Measurements from ENCODE around the gene HYOU1.

Gene HYOU1

DNA sequence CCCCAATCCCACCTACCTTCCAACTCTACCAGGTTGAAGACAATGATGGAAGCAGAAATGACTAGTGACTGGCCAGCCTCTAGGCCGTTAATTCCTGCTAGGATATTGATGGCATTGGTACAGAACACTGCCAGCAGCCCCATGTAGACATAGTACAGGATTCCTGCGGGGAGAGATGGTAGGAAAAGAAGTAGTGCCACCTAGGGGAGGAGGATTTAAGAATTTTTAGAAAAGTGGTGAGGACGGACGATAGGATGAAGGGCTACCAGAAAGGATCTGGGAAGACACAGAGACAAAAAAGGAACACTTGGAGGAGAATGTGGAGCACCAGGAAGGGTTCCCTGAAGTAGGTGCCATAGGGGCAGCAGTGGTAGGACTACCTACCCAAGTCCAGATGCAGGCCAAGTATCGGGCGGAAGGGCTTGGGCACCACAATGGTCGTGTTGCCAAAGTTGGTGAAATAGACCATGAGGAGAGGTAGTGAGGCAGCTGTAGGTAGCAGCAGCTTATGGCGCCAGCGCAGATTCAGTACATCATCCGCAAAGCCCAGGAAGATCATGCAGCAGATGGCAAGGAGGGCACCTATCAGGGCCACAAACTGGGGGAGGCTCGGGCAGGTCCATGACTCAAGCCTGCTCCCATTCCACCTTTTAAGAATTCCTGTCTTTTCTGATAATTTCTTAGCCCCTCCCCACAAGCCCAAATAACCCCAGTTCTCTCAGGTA, 43.4 kb upstream of the HYOU1 start:
- Histone ChIP-seq H3K27me3 (no peaks in the 10 kb centered on the region), H3K4me1 (ENCODE audit: control insufficient read depth in 1 of 2, insufficient read depth in 1 of 2, low read depth in 1 of 2, low read length in 1 of 2) (peaks cover 36 to 38% of the 10 kb centered on the region in 2 experiments), H3K4me3 (ENCODE audit: low read depth in 1 of 2, low read length in 1 of 2) (peak overlapping the region; percentile 77 to 79), H3K27ac (peak overlapping the region; percentile 81), H3K9me3 (no peaks in the 10 kb centered on the region), H3K36me3 (no peaks in the 10 kb centered on the region)
- no peak for TF ChIP-seq CTCF (IDR thresholded peaks at IDR 0.05)

DNA sequence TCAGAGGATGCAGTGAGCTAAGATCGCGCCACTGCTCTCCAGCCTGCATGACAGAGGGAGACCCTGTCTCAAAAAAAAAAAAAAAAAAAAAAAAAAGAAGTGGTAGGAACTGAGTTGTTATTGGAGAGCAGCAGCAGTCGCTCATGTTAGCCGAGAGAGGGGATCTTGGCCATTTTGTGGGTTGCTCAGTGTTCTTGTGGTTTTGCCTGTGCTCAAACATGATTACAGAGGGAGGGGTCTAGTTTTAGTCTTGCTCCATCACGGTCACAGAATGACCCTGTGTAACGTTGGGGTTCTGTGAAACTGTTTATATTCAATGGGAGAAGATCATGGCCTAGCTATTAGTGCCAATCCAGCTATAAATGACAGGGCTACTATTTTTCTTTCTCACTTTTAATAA, 42.7 kb upstream of the HYOU1 start:
- no peak overlapping the region for H3K4me3 ChIP-seq (ENCODE audit: low read depth in 1 of 2, low read length in 1 of 2)
- H3K9me3 ChIP-seq = no peaks in the 10 kb centered on the region
- H3K27me3 ChIP-seq = no peaks in the 10 kb centered on the region
- no peaks in the 10 kb centered on the region for H3K36me3 ChIP-seq
- peaks cover 37 to 42% of the 10 kb centered on the region in 2 experiments for H3K4me1 ChIP-seq (ENCODE audit: control insufficient read depth in 1 of 2, insufficient read depth in 1 of 2, low read depth in 1 of 2, low read length in 1 of 2)
- TF ChIP-seq CTCF (IDR thresholded peaks at IDR 0.05) = no peak
- no peak overlapping the region for H3K27ac ChIP-seq

DNA sequence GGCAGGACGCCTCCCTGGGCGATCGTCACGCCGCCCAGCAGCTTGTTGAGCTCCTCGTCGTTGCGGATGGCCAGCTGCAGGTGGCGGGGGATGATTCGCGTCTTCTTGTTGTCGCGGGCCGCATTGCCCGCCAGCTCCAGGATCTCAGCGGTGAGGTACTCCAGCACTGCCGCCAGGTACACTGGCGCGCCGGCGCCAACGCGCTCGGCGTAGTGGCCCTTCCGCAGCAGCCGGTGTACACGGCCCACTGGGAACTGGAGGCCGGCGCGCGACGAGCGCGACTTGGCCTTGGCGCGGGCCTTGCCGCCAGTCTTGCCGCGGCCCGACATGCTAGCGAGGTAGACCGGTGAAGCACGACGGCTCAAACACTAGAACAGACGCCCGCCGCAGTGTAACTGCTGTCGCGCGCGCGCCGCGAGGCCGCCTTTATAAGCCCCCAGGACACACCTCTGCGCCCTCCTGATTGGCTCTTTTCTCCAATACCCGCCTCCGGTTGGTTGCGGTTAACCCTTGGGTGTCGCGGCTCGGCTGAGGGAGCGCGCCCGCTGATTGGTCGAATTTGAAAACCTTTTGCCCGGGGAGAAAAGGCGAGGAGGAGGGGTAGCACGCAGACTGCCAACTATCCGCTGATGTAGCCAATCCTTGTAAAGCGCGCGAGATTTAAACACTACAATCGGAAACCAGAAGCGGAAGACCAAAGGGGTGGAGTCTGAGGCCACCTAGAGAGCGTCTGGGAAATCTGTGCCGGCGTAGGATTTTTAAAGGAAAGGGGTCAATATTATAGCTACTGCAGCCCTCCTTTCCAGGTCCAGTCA, 38.3 kb upstream of the HYOU1 start:
- Histone ChIP-seq H3K27ac (peak overlapping the region; percentile 82), H3K4me3 (ENCODE audit: low read depth in 1 of 2, low read length in 1 of 2) (peak overlapping the region; percentile 71 to 94), H3K9me3 (no peaks in the 10 kb centered on the region), H3K4me1 (ENCODE audit: control insufficient read depth in 1 of 2, insufficient read depth in 1 of 2, low read depth in 1 of 2, low read length in 1 of 2) (peaks cover 50 to 53% of the 10 kb centered on the region in 2 experiments), H3K27me3 (no peaks in the 10 kb centered on the region), H3K36me3 (no peaks in the 10 kb centered on the region)
- TF ChIP-seq CTCF (IDR thresholded peaks at IDR 0.05) = no peak

- TF ChIP-seq CTCF (IDR thresholded peaks at IDR 0.05) = peak; percentile 82
- no peaks in the 10 kb centered on the region for H3K27me3 ChIP-seq
- H3K9me3 ChIP-seq = no peaks in the 10 kb centered on the region
- peak overlapping the region; percentile 71 to 94 for H3K4me3 ChIP-seq (ENCODE audit: low read depth in 1 of 2, low read length in 1 of 2)
- H3K4me1 ChIP-seq (ENCODE audit: control insufficient read depth in 1 of 2, insufficient read depth in 1 of 2, low read depth in 1 of 2, low read length in 1 of 2) = peaks cover 54 to 56% of the 10 kb centered on the region in 2 experiments
- no peaks in the 10 kb centered on the region for H3K36me3 ChIP-seq
- peak overlapping the region; percentile 82 for H3K27ac ChIP-seq
These were observed 37.7 kb upstream of the HYOU1 start for GRCh38 chr11:119094816-119095065.

DNA sequence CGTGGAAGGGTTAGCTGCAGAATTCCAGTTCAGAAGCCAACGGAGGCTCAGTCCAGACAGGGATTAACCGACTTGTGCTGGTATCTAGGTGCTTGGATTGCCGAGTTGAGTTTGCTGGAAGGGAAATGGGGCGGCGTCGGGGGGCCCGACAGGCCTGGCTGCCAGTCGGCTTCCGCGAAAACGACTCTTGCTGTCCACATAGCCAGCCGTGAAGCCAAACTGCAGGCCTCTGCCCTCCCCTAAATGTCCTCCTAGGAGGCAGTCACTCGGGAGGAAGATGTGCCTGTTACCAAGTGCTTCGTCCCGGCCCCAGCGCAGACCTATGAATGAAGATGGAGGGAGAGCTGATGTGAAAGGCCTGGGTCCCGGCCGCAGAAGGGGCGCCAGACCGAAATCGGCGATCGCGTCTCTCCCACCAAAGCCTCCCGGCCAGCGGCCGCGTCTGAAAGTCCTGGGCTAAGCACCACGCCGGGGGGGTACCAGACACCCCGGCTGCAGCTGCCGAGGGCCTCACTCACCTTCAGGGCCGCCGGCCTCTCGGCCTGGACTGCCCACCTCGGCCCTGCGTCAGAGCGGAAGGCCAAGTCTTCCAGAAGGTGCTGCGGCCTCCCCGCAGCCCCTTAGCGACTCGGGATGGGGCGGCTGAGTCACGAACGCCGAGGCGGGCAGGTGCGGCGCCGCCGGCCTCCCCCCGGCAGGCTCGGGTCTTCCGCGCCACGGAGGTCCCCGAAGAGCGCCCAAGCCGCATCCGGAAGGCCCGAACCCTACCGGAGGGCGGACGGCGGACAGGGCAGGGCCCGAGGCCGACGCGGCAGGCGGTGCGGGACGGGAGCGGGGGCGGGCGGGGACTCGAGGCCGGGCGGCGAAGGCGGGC, 37.2 kb upstream of the HYOU1 start:
- Histone ChIP-seq H3K4me3 (ENCODE audit: low read depth in 1 of 2, low read length in 1 of 2) (peak overlapping the region; percentile 71 to 94), H3K27ac (peak overlapping the region; percentile 82), H3K9me3 (no peaks in the 10 kb centered on the region), H3K4me1 (ENCODE audit: control insufficient read depth in 1 of 2, insufficient read depth in 1 of 2, low read depth in 1 of 2, low read length in 1 of 2) (peaks cover 59 to 61% of the 10 kb centered on the region in 2 experiments), H3K27me3 (no peaks in the 10 kb centered on the region), H3K36me3 (no peaks in the 10 kb centered on the region)
- TF ChIP-seq CTCF (IDR thresholded peaks at IDR 0.05) = no peak
